Thyroid gland (tissue), 4 donors: Measurements from ENCODE around the gene CACNB1.

ENCODE experiments used
- CTCF ChIP-seq, 6 experiments: fragments of 200-600 bp in 3 of 6; fragments of 450-650 bp in 3 of 6; sonication (generic) in 3 of 6; IDR thresholded peaks; one replicate each; pipeline ENCODE4 v1.5.1; 2016 to 2019; ENCODE audit warnings: antibody characterized with exemption in 6 of 6, mild to moderate bottlenecking in 2 of 6, inconsistent platforms in 1 of 6, moderate library complexity in 1 of 6
- POLR2A ChIP-seq, 2 donors: fragments of 450-650 bp; IDR thresholded peaks; one replicate each; pipeline ENCODE4 v1.6.1; 2017; ENCODE audit warnings: antibody characterized with exemption in 2 of 2, mild to moderate bottlenecking in 2 of 2, moderate library complexity in 1 of 2

- no peak for TF ChIP-seq CTCF (IDR thresholded peaks at IDR 0.05)
- TF ChIP-seq POLR2A (IDR thresholded peaks at IDR 0.05), result no peak
These were observed 28.7 kb upstream of the CACNB1 start for GRCh38 chr17:39225959-39226683.
